Thyroid gland (tissue), 4 donors: Measurements from ENCODE around the gene DNAAF5. TPM values are rescaled to one million over a fixed set of nuclear protein-coding genes. Genes with fewer than 3 reads are reported as not detected.

ENCODE experiments used
- DNase-seq, 2 donors: peaks; one replicate each; pipeline ENCODE4 v3.0.0-alpha.2; 2019
- H3K27ac ChIP-seq, 3 donors: fragments of 200-600 bp; sonication (generic); 1 replicate in 2 of 3; 2 replicates in 1 of 3; pipeline ENCODE4 v1.5.1; 2016 to 2019; ENCODE audit warnings: mild to moderate bottlenecking in 1 of 3, moderate library complexity in 1 of 3
- H3K27me3 ChIP-seq: fragments of 200-600 bp; sonication (generic); one replicate; pipeline ENCODE4 v1.5.1; 2019
- H3K36me3 ChIP-seq, 2 donors: fragments of 200-600 bp; sonication (generic); one replicate each; pipeline ENCODE4 v1.5.1; 2016 to 2019
- H3K4me1 ChIP-seq, 2 donors: fragments of 200-600 bp; sonication (generic); one replicate each; pipeline ENCODE4 v1.5.1; 2017 to 2019
- H3K4me3 ChIP-seq, 3 donors: fragments of 200-600 bp; sonication (generic); replicated peaks in 1 of 3; 1 replicate in 2 of 3; 2 replicates in 1 of 3; pipeline ENCODE4 v1.5.1; 2016; ENCODE audit warnings: mild to moderate bottlenecking in 1 of 3
- H3K9me3 ChIP-seq: fragments of 200-600 bp; sonication (generic); one replicate; pipeline ENCODE4 v1.5.1; 2017
- CTCF ChIP-seq, 6 experiments: fragments of 200-600 bp in 3 of 6; fragments of 450-650 bp in 3 of 6; sonication (generic) in 3 of 6; IDR thresholded peaks; one replicate each; pipeline ENCODE4 v1.5.1; 2016 to 2019; ENCODE audit warnings: antibody characterized with exemption in 6 of 6, mild to moderate bottlenecking in 2 of 6, inconsistent platforms in 1 of 6, moderate library complexity in 1 of 6
- POLR2A ChIP-seq, 2 donors: fragments of 450-650 bp; IDR thresholded peaks; one replicate each; pipeline ENCODE4 v1.6.1; 2017; ENCODE audit warnings: antibody characterized with exemption in 2 of 2, mild to moderate bottlenecking in 2 of 2, moderate library complexity in 1 of 2
- WGBS, 2 donors: methylation state at CpG; one replicate each; pipeline ENCODE4 v1.1.5; 2017; 5-methylcytosine and 5-hydroxymethylcytosine counted together
- intact Hi-C: fragments of 100-400 bp; cut with DNase I; formaldehyde crosslinking; loops from one replicate; pipeline ENCODE4 v1.15.1; 2023
- total RNA-seq, 4 donors: library from RNA; depleted of rRNA; stranded (reverse); fragments of >200 nt; gene quantifications; one replicate each; pipeline ENCODE4 v1.2.3, GENCODE V29; 2016

DNAAF5 gene
- total RNA-seq, 4 donors from 2014 or later: 20.2 to 40.7 (median 34.0) TPM

GRCh38 chr7:746155-747061 lies 19.9 kb downstream of the DNAAF5 start:
- 94 to 96% methylated on average over 40 of the region's 40 CpGs for WGBS, 2 donors

GRCh38 chr7:747186-747585 lies 20.7 kb downstream of the DNAAF5 start:
- Histone ChIP-seq H3K9me3 (no peaks in the 10 kb centered on the region), H3K4me3 (no peak overlapping the region), H3K27me3 (no peaks in the 10 kb centered on the region), H3K36me3 (peaks cover 0 to 4% of the 10 kb centered on the region in 2 donors), H3K27ac (no peak overlapping the region), H3K4me1 (peaks cover 0 to 15% of the 10 kb centered on the region in 2 donors)
- DNase-seq: no peak
- TF ChIP-seq POLR2A (IDR thresholded peaks at IDR 0.05): no peak
- no peak for TF ChIP-seq CTCF (IDR thresholded peaks at IDR 0.05)
- intact Hi-C loops: no loop called here
- WGBS, 2 donors: 86 to 88% methylated on average over 12 of the region's 12 CpGs

More at GRCh38 chr7:746155-747061, 19.9 kb downstream of the DNAAF5 start:
- DNase-seq: no peak
- no peaks in the 10 kb centered on the region for H3K9me3 ChIP-seq
- no peak overlapping the region for H3K27ac ChIP-seq
- H3K4me1 ChIP-seq: peaks cover 0 to 15% of the 10 kb centered on the region in 2 donors
- no peak overlapping the region for H3K4me3 ChIP-seq
- no peak for TF ChIP-seq POLR2A (IDR thresholded peaks at IDR 0.05)
- TF ChIP-seq CTCF (IDR thresholded peaks at IDR 0.05): no peak
- no peaks in the 10 kb centered on the region for H3K27me3 ChIP-seq
- intact Hi-C loops: no loop called here
- H3K36me3 ChIP-seq: peaks cover 6 to 10% of the 10 kb centered on the region in 2 donors

- no peak overlapping the region for H3K4me3 ChIP-seq
- intact Hi-C loops: no loop called here
- H3K27ac ChIP-seq: no peak overlapping the region
- TF ChIP-seq POLR2A (IDR thresholded peaks at IDR 0.05) (no peak), CTCF (IDR thresholded peaks at IDR 0.05) (no peak)
- DNase-seq: no peak
- WGBS, 2 donors: 90 to 98% methylated on average over 14 to 15 of the region's 15 CpGs
- peaks cover 0 to 4% of the 10 kb centered on the region in 2 donors for H3K36me3 ChIP-seq
- peaks cover 0 to 15% of the 10 kb centered on the region in 2 donors for H3K4me1 ChIP-seq
- H3K27me3 ChIP-seq: no peaks in the 10 kb centered on the region
- no peaks in the 10 kb centered on the region for H3K9me3 ChIP-seq
These were observed 21.9 kb downstream of the DNAAF5 start for GRCh38 chr7:748446-748845.

- no peak for TF ChIP-seq POLR2A (IDR thresholded peaks at IDR 0.05)
- no peak for TF ChIP-seq CTCF (IDR thresholded peaks at IDR 0.05)
- whole genome bisulfite sequencing, 2 donors: 21 to 32% methylated on average over 14 of the region's 14 CpGs
- no peaks in the 10 kb centered on the region for H3K27me3 ChIP-seq
- peaks cover under 1 to 5% of the 10 kb centered on the region in 2 donors for H3K36me3 ChIP-seq
- H3K4me1 ChIP-seq: peaks cover 0 to 15% of the 10 kb centered on the region in 2 donors
- peak; percentile 75 to 78 for DNase-seq
- no peaks in the 10 kb centered on the region for H3K9me3 ChIP-seq
- no peak overlapping the region for H3K4me3 ChIP-seq
- intact Hi-C loops: no loop called here
- no peak overlapping the region for H3K27ac ChIP-seq
These were observed 22.6 kb downstream of the DNAAF5 start for GRCh38 chr7:749140-749551.
